MM.1S (cell line): Measurements from ENCODE around the gene IL1RAPL2.

Source experiments
- DNase-seq: peaks from one replicate; pipeline ENCODE4 v3.0.0-alpha.2; 2015
- H2AFZ ChIP-seq: fragments of 300-600 bp; sonication (generic); 2 replicates; pipeline ENCODE4 v1.6.0; 2016; ENCODE audit warnings: antibody characterized with exemption, low read length
- H3F3A ChIP-seq: fragments of 300-600 bp; sonication (generic); 2 replicates; pipeline ENCODE4 v1.6.1; 2016; ENCODE audit warnings: mild to moderate bottlenecking, antibody characterized with exemption, low read length, moderate library complexity, mixed read lengths; ENCODE audit not compliant: insufficient read depth
- H3K27ac ChIP-seq: fragments of 300-600 bp; sonication (generic); 2 replicates; pipeline ENCODE4 v1.5.1; 2016; ENCODE audit warnings: mild to moderate bottlenecking, low read length
- H3K27me3 ChIP-seq: fragments of 300-600 bp; sonication (generic); replicated peaks from 2 replicates; pipeline ENCODE4 v1.6.0; 2016; ENCODE audit warnings: low read length; ENCODE audit not compliant: insufficient read depth
- H3K36me3 ChIP-seq: fragments of 300-600 bp; sonication (generic); replicated peaks from 2 replicates; pipeline ENCODE4 v1.6.1; 2016; ENCODE audit warnings: mild to moderate bottlenecking, low read length, mixed read lengths; ENCODE audit not compliant: insufficient read depth
- H3K4me1 ChIP-seq: fragments of 300-600 bp; sonication (generic); 2 replicates; pipeline ENCODE4 v1.6.1; 2016; ENCODE audit warnings: low read length, mixed read lengths
- H3K4me2 ChIP-seq: fragments of 300-600 bp; sonication (generic); 2 replicates; pipeline ENCODE4 v1.6.0; 2016; ENCODE audit warnings: low read depth, low read length
- H3K4me3 ChIP-seq: fragments of 300-600 bp; sonication (generic); 2 replicates; pipeline ENCODE4 v1.5.1; 2016; ENCODE audit warnings: low read length, mixed read lengths
- H3K79me2 ChIP-seq: fragments of 300-600 bp; sonication (generic); 2 replicates; pipeline ENCODE4 v1.6.1; 2016; ENCODE audit warnings: mixed run types, low read length, mixed read lengths
- H3K9ac ChIP-seq: fragments of 300-600 bp; sonication (generic); 2 replicates; pipeline ENCODE4 v1.6.1; 2016; ENCODE audit warnings: low read length, mixed read lengths
- H3K9me2 ChIP-seq: fragments of 300-600 bp; sonication (generic); replicated peaks from 2 replicates; pipeline ENCODE4 v1.6.1; 2016; ENCODE audit warnings: mild to moderate bottlenecking, low read length, mixed read lengths; ENCODE audit not compliant: insufficient read depth
- H3K9me3 ChIP-seq: fragments of 300-600 bp; sonication (generic); replicated peaks from 2 replicates; pipeline ENCODE4 v1.6.1; 2016; ENCODE audit warnings: mild to moderate bottlenecking, low read length, mixed read lengths; ENCODE audit not compliant: insufficient read depth
- H4K20me1 ChIP-seq: fragments of 300-600 bp; sonication (generic); 2 replicates; pipeline ENCODE4 v1.6.1; 2016; ENCODE audit warnings: mild to moderate bottlenecking, low read length, moderate library complexity, mixed read lengths; ENCODE audit not compliant: insufficient read depth
- CTCF ChIP-seq: fragments of 300-600 bp; sonication (generic); IDR thresholded peaks from 2 replicates; pipeline ENCODE4 v1.5.1; 2016; ENCODE audit warnings: antibody characterized with exemption, low read length, mixed read lengths
- EZH2 ChIP-seq: fragments of 300-600 bp; sonication (generic); optimal IDR thresholded peaks from 2 replicates; pipeline ENCODE3; 2017; ENCODE audit warnings: low read depth, mild to moderate bottlenecking, antibody characterized with exemption, low read length, mixed read lengths
- EZH2phosphoT487 ChIP-seq: fragments of 300-600 bp; sonication (generic); IDR thresholded peaks from 2 replicates; pipeline ENCODE4 v1.6.1; 2018; ENCODE audit warnings: antibody characterized with exemption, low read length

Gene IL1RAPL2

DNA sequence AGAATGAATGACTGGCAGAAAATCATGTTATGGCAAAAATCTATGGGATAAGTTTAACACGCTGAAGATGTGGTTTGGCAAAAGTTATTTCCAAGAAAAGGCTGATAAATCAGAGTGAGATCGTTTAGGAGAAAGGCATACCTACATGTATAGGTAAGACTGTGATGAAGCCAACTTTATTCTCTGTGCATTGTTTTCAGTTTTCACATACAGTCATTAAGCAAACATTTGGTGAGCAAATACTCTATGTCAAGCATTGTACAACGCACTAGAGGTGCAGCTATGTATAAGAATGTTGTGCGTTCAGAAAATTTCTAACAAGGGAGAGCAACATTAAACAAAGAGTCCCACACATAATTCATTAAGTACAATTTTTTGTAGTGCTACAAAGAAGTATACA, 532.8 kb downstream of the IL1RAPL2 start:
- H2AFZ ChIP-seq = no peak overlapping the region
- no peaks in the 10 kb centered on the region for H3K36me3 ChIP-seq
- no peak overlapping the region for H3K9ac ChIP-seq
- H3K79me2 ChIP-seq = no peaks in the 10 kb centered on the region
- H3K4me2 ChIP-seq = no peak overlapping the region
- no peaks in the 10 kb centered on the region for H3K4me1 ChIP-seq
- TF ChIP-seq EZH2phosphoT487 = no peak
- no peak for TF ChIP-seq EZH2
- no peak for TF ChIP-seq CTCF
- no peak overlapping the region for H3K4me3 ChIP-seq
- H4K20me1 ChIP-seq = no peaks in the 10 kb centered on the region
- no peak for DNase-seq
- no peaks in the 10 kb centered on the region for H3K9me2 ChIP-seq
- no peaks in the 10 kb centered on the region for H3F3A ChIP-seq
- no peaks in the 10 kb centered on the region for H3K9me3 ChIP-seq
- no peak overlapping the region for H3K27ac ChIP-seq
- H3K27me3 ChIP-seq = no peaks in the 10 kb centered on the region

- H3K4me2 ChIP-seq = no peak overlapping the region
- H3K36me3 ChIP-seq = no peaks in the 10 kb centered on the region
- no peaks in the 10 kb centered on the region for H3K79me2 ChIP-seq
- H3F3A ChIP-seq = no peaks in the 10 kb centered on the region
- TF ChIP-seq CTCF (no peak), EZH2phosphoT487 (no peak), EZH2 (no peak)
- H2AFZ ChIP-seq = no peak overlapping the region
- no peak overlapping the region for H3K27ac ChIP-seq
- no peaks in the 10 kb centered on the region for H3K9me3 ChIP-seq
- no peaks in the 10 kb centered on the region for H3K9me2 ChIP-seq
- H3K4me1 ChIP-seq = no peaks in the 10 kb centered on the region
- no peak overlapping the region for H3K9ac ChIP-seq
- no peaks in the 10 kb centered on the region for H3K27me3 ChIP-seq
- no peaks in the 10 kb centered on the region for H4K20me1 ChIP-seq
- no peak overlapping the region for H3K4me3 ChIP-seq
- no peak for DNase-seq
Measured at GRCh38 chrX:105101378-105101777, 535.4 kb downstream of the IL1RAPL2 start.

GRCh38 chrX:105109936-105110335, 543.9 kb downstream of the IL1RAPL2 start:
- Histone ChIP-seq H2AFZ (no peak overlapping the region), H3F3A (no peaks in the 10 kb centered on the region), H3K4me1 (no peaks in the 10 kb centered on the region), H3K4me2 (no peak overlapping the region), H3K4me3 (no peak overlapping the region), H3K9me3 (no peaks in the 10 kb centered on the region), H3K9me2 (no peaks in the 10 kb centered on the region), H3K36me3 (no peaks in the 10 kb centered on the region), H3K27ac (no peak overlapping the region), H3K9ac (no peak overlapping the region), H3K27me3 (no peaks in the 10 kb centered on the region), H3K79me2 (no peaks in the 10 kb centered on the region), H4K20me1 (no peaks in the 10 kb centered on the region)
- no peak for TF ChIP-seq CTCF
- no peak for TF ChIP-seq EZH2phosphoT487
- TF ChIP-seq EZH2 = no peak
- no peak for DNase-seq
